NCI-H2171 (cell line): ENCODE results near the gene STAM2.
"Not testable (repeated sequence)": the region's sequence is repeated elsewhere in the genome, so short reads cannot be mapped to it uniquely, and the experiment has no call there.

ENCODE experiments used
- DNase-seq: peaks from one replicate; lab custom pipeline; 2025; lab: John Stamatoyannopoulos, UW

Gene STAM2

GRCh38 chr2:152106464-152106863 lies 69.1 kb downstream of the STAM2 start:
- DNase-seq, result no peak

- DNase-seq, result no peak
These were observed 72.3 kb downstream of the STAM2 start for GRCh38 chr2:152103271-152103670.

GRCh38 chr2:152100961-152101360 lies 74.6 kb downstream of the STAM2 start:
- no peak for DNase-seq

GRCh38 chr2:152099367-152100050 lies 76.1 kb downstream of the STAM2 start:
- DNase-seq, result no peak

GRCh38 chr2:152098496-152099366 lies 76.8 kb downstream of the STAM2 start, which contains the start of gene CACNB4:
CACNB4 (minus strand) TSS chr2:152099044.
- no peak for DNase-seq

GRCh38 chr2:152097801-152098495 lies 77.6 kb downstream of the STAM2 start:
- no peak for DNase-seq

DNA sequence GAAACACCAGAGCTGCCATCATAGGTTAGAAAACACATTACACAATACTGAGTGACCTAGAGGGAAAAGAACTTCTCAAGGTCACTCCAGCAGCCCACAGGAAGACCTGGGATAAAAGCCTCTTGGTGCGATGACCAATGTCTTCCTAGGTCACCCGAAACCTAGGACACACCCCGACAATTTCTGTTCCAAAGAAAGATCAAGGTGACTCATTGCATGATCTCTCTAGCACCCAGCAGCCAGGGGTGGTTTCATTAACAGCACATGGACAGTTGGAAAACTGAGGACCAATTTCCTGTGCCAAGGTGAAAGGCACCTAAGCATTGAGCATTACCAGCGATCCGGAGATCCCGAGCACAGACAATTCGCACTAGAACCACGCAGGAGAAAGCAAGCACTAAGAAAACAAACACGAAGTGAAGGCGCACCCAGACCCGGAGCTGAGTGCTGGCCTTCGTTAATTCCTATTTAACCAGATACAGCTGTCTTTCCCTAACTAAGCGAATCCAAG lies 78.2 kb downstream of the STAM2 start:
- no peak for DNase-seq

DNA sequence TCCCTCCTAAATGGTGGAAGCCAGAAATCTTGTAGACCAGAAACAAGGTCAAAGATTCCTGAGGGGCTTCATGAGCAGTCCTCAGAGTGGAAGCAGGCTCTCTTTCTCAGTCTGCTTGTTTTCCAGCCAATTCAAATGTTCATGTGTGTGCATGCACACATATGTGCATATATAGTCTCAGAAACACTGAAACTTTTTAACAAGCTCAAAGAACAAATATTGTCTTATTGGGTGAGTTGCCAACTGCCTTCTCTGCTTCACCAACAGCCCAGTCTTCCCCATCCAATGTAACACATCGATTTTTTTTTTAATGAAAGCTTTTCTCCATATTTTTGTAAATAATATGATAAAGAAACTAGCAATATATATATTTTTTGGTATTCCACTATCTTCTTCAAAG lies 80.4 kb downstream of the STAM2 start:
- no peak for DNase-seq

DNA sequence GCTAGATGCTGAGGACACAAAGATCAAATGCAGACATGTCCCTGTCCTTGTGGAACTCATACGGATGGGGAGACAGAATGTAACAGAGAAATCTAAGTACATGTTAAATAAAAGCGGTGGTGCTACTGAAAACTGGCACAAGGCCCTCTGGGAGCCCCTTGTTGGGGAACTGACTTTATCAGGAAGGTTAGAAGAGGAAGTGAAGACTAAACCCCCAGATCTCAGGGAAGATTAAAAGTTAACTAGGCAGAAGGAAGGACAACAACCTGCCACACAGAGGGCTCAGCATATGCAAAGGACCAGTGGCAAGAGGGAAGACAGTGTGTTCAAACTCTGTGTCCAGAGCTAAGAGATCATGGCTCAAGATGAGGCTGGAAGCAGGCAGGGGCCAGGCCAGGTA lies 81.5 kb downstream of the STAM2 start:
- no peak for DNase-seq

GRCh38 chr2:152093464-152093863 lies 82.1 kb downstream of the STAM2 start:
- DNase-seq, result peak; percentile 79

GRCh38 chr2:152092095-152092494 lies 83.5 kb downstream of the STAM2 start:
- no peak for DNase-seq

DNA sequence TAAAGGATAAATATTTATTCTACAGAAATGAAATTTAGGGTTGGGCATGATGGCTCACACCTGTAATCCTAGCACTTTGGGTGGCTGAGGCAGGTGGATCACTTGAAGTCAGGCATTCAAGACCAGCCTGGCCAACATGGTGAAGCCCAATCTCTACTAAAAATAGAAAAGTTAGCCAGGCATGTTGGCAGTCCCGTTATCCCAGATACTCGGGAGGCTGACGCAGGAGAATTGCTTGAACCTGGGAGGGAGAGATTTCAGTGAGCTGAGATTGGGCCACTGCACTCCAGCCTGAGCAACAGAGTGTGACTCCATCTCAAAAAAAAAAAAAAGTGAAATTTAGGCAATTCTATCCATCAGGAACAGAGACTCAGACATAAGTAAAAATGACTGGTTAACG lies 84.8 kb downstream of the STAM2 start:
- not testable (repeated sequence) for DNase-seq

- DNase-seq, result no peak
These were observed 86.3 kb downstream of the STAM2 start for GRCh38 chr2:152089238-152089637.

GRCh38 chr2:152088006-152088405 lies 87.6 kb downstream of the STAM2 start:
- no peak for DNase-seq

GRCh38 chr2:152086231-152086630 lies 89.3 kb downstream of the STAM2 start:
- DNase-seq, result no peak

DNA sequence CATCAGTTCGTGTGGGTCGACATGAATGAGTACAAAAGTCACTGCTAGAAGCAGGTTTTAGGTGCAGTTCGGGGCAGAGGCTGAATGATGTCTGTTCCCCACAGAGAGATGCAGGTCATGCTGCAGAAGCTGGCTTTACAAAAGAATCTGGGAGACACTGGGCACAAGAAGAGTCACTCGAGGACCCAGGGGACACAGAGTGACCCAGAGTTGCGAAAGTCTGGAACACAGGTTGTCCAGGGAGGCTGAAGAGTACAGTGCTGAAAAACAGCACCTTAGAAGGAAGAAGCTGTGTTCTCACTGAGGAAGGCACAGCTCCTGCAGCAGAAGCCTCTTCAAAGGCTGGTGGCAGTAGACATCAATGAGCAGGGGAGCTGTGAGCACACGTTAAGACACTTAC lies 91.5 kb downstream of the STAM2 start:
- DNase-seq, result no peak

DNA sequence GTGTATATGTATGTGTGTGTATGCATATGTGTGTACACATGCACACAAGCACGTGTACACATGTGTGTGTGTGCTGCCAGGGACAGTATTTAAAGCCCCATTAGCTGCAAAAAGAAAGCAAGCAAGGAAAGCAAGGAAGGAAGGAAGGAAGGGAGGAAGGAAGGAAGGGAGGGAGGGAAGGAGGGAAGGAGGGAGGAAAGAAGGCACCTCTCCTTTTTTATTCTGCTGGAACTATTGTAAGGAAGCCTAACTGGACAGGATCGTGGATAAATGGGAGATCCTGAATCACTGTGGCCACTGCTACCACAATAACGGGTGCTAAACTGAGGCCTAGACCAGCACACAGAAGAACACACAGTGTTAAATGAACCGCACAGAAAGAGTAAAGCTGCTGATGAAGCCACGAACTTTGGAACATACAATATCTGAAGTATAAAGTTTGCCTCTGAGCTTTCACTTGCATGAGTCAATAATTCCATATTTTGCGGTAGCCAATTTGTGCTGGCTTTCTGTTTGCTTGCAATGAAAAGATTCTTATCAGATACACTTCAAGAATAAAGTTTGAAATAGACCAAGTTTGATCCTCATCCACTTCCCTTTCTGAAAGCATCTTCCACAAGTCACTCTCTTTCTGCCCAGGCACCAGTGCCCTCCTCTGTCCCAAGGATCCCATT lies 92.2 kb downstream of the STAM2 start:
- no peak for DNase-seq

DNA sequence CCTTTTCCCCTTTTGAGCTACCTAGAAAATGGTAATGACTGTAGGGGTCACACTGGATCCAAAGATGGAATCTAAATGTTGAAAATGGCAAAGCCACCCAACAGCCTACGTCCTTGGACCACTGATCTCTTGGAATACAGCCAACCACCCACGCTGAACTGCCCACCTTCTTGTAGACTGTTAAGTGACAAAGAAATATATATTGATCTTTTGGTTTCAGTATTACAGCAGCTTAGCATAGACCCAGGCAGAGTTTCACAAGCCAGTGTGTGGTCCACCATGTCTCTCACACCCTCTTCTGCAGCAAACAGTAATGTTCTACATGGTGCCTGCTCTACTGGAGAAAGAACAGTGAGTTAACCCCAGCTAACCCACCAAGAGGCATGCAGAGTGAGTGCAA lies 96.9 kb downstream of the STAM2 start:
- DNase-seq, result no peak

DNA sequence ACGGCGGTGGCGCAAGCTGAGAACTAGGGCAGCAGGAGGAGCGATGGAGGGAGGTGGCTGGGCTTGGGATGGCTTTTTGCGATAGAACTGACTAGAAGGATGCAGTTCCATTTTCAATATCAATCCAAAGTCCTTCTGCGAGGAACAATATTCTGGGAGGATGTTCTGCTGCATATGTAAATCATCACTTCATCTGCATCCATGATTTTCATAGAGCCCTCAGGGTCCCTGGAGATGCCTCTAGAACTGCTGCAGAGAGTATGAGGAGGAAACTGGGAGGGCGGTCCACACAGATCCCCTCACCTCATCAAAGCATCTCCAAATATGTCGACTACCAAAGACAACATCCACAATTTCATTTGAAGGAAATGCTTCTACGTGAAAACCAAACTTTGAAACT lies 97.5 kb downstream of the STAM2 start:
- no peak for DNase-seq

GRCh38 chr2:152075461-152076050 lies 100.0 kb downstream of the STAM2 start:
- DNase-seq, result no peak

DNA sequence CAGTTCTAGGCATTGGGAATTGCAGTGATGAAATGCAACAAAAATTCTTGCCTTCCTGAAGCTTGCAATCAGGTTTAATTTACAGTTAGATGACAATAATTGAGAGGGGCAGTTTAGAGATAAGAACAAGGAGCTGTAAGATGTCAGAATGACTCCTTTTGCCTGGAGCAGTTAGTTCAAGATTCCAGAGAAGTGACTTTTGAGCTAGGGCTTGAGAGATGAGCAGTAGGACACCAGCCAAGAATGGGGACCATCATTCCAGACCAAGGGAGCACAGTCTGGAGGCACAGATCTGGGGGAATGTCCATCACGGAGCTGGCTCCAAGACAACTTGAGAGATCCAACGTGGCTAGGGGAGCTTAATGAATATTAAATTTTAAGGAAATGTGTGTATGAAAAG lies 103.6 kb downstream of the STAM2 start:
- no peak for DNase-seq

- DNase-seq, result no peak
These were observed 104.0 kb downstream of the STAM2 start for GRCh38 chr2:152071518-152071917.
